OCI-LY1 (cell line): Measurements from ENCODE around the gene AHDC1.
"Not testable (repeated sequence)": the region's sequence is repeated elsewhere in the genome, so short reads cannot be mapped to it uniquely, and the experiment has no call there.

Experiments
- H2AFZ ChIP-seq: fragments of 200-600 bp; sonication (generic), shearing (Covaris generic); 2 replicates; pipeline ENCODE4 v1.6.0; 2014; ENCODE audit warnings: antibody characterized with exemption, mild to moderate bottlenecking, low read length
- H3F3A ChIP-seq: fragments of 200-600 bp; sonication (generic), shearing (Covaris generic); 2 replicates; pipeline ENCODE4 v1.6.0; 2014; ENCODE audit warnings: mild to moderate bottlenecking, antibody characterized with exemption, low read length, moderate library complexity; ENCODE audit not compliant: insufficient read depth
- H3K27ac ChIP-seq: fragments of 200-600 bp; sonication (generic); 2 replicates; pipeline ENCODE4 v1.5.1; 2014; ENCODE audit warnings: low read length, mixed run types, mild to moderate bottlenecking, low read depth; ENCODE audit not compliant: poor library complexity, severe bottlenecking
- H3K27me3 ChIP-seq: fragments of 200-600 bp; sonication (generic); 2 replicates; pipeline ENCODE4 v1.6.0; 2014; ENCODE audit warnings: antibody characterized with exemption, mild to moderate bottlenecking, low read length, moderate library complexity; ENCODE audit not compliant: insufficient read depth
- H3K36me3 ChIP-seq: fragments of 200-600 bp; sonication (generic); 2 replicates; pipeline ENCODE4 v1.6.1; 2014; ENCODE audit warnings: mild to moderate bottlenecking, antibody characterized with exemption, low read length, moderate library complexity, mixed read lengths; ENCODE audit not compliant: insufficient read depth
- H3K4me1 ChIP-seq: fragments of 200-600 bp; sonication (generic); 2 replicates; pipeline ENCODE4 v1.5.1; 2014; ENCODE audit warnings: mild to moderate bottlenecking, low read length, moderate library complexity; ENCODE audit not compliant: insufficient read depth, severe bottlenecking
- H3K4me2 ChIP-seq: fragments of 200-600 bp; sonication (generic), shearing (Covaris generic); 2 replicates; pipeline ENCODE4 v1.6.1; 2014; ENCODE audit warnings: low read length
- H3K4me3 ChIP-seq: fragments of 200-600 bp; sonication (generic); 2 replicates; pipeline ENCODE4 v1.5.1; 2014; ENCODE audit warnings: low read length, low read depth, mild to moderate bottlenecking, mixed read lengths; ENCODE audit not compliant: poor library complexity, severe bottlenecking
- H3K79me2 ChIP-seq: fragments of 200-600 bp; shearing (Covaris generic); 2 replicates; pipeline ENCODE4 v1.6.1; 2016; ENCODE audit warnings: mixed run types, low read length, mixed read lengths; ENCODE audit not compliant: insufficient read depth
- H3K9ac ChIP-seq: fragments of 200-600 bp; sonication (generic), shearing (Covaris generic); 2 replicates; pipeline ENCODE4 v1.6.1; 2014; ENCODE audit warnings: mild to moderate bottlenecking, low read length, mixed read lengths
- H3K9me2 ChIP-seq: fragments of 200-600 bp; sonication (generic), shearing (Covaris generic); 2 replicates; pipeline ENCODE4 v1.6.1; 2014; ENCODE audit warnings: low read depth, mild to moderate bottlenecking, low read length, mixed read lengths
- H3K9me3 ChIP-seq: fragments of 200-600 bp; shearing (Covaris generic); 2 replicates; pipeline ENCODE4 v1.6.1; 2014; ENCODE audit warnings: low read length, mixed read lengths
- H4K20me1 ChIP-seq: fragments of 200-600 bp; sonication (generic), shearing (Covaris generic); 2 replicates; pipeline ENCODE4 v1.6.0; 2016; ENCODE audit warnings: mild to moderate bottlenecking, low read length; ENCODE audit not compliant: insufficient read depth
- EZH2 ChIP-seq: fragments of 200-600 bp; sonication (generic), shearing (Covaris generic); IDR thresholded peaks from 2 replicates; pipeline ENCODE4 v1.8.0; 2017; ENCODE audit warnings: borderline replicate concordance, mixed run types, mild to moderate bottlenecking, antibody characterized with exemption, low read length, moderate library complexity, mixed read lengths
- TF ChIP-seq, protein P1 (sequence below): fragments of 200-600 bp; sonication (generic), shearing (Covaris generic); IDR thresholded peaks from 2 replicates; pipeline ENCODE4 v1.5.1; 2017; ENCODE audit warnings: mild to moderate bottlenecking, antibody characterized with exemption, low read length, moderate library complexity, mixed read lengths

AHDC1 gene

GRCh38 chr1:27628712-27629111, 24.8 kb upstream of the AHDC1 start:
- Histone ChIP-seq H3K36me3 (no peaks in the 10 kb centered on the region), H4K20me1 (no peaks in the 10 kb centered on the region), H3K79me2 (no peaks in the 10 kb centered on the region), H3K27ac (no peak overlapping the region), H3K4me3 (no peak overlapping the region), H2AFZ (no peak overlapping the region), H3K9ac (no peak overlapping the region), H3K27me3 (0 out of 2 replicates have a peak, but pooled peaks cover 3% of the 10 kb centered on the region), H3K4me2 (no peak overlapping the region), H3F3A (no peaks in the 10 kb centered on the region), H3K9me2 (no peaks in the 10 kb centered on the region), H3K4me1 (peaks cover 74% of the 10 kb centered on the region), H3K9me3 (no peaks in the 10 kb centered on the region)
- no peak for TF ChIP-seq EZH2
- TF ChIP-seq, protein P1, sequence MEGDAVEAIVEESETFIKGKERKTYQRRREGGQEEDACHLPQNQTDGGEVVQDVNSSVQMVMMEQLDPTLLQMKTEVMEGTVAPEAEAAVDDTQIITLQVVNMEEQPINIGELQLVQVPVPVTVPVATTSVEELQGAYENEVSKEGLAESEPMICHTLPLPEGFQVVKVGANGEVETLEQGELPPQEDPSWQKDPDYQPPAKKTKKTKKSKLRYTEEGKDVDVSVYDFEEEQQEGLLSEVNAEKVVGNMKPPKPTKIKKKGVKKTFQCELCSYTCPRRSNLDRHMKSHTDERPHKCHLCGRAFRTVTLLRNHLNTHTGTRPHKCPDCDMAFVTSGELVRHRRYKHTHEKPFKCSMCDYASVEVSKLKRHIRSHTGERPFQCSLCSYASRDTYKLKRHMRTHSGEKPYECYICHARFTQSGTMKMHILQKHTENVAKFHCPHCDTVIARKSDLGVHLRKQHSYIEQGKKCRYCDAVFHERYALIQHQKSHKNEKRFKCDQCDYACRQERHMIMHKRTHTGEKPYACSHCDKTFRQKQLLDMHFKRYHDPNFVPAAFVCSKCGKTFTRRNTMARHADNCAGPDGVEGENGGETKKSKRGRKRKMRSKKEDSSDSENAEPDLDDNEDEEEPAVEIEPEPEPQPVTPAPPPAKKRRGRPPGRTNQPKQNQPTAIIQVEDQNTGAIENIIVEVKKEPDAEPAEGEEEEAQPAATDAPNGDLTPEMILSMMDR: no peak

DNA sequence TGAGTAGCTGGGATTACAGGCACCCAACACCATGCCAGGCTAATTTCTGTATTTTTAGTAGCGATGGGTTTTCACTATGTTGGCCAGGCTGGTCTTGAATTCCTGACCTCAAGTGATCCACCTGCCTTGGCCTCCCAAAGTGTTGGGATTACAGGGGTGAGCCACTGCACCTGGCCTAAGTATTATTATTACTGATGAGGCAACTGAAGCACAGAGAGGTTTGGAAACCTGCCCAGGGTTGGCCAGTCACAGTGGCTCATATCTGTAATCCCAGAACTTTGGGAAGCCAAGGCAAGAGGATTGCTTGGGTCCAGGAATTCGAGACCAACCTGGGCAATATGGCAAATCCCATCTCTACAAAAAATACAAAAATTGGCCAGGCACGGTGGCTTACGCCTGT, 23.8 kb upstream of the AHDC1 start:
- not testable (repeated sequence) for H3K9ac ChIP-seq, H3K27me3 ChIP-seq, H3K9me2 ChIP-seq, H3K9me3 ChIP-seq, H2AFZ ChIP-seq, H3K4me2 ChIP-seq, H4K20me1 ChIP-seq, H3K79me2 ChIP-seq, H3K36me3 ChIP-seq, H3F3A ChIP-seq, H3K4me3 ChIP-seq, H3K27ac ChIP-seq
- peaks cover 70% of the 10 kb centered on the region for H3K4me1 ChIP-seq

- no peak overlapping the region for H3K9ac ChIP-seq
- H2AFZ ChIP-seq: no peak overlapping the region
Observed at GRCh38 chr1:27627061-27627460, 23.1 kb upstream of the AHDC1 start.

More at GRCh38 chr1:27627061-27627460, 23.1 kb upstream of the AHDC1 start:
- H3K4me3 ChIP-seq: no peak overlapping the region
- no peak overlapping the region for H3K4me2 ChIP-seq
- peaks cover 63% of the 10 kb centered on the region for H3K4me1 ChIP-seq
- H3F3A ChIP-seq: no peaks in the 10 kb centered on the region
- no peak overlapping the region for H3K27ac ChIP-seq
- H3K79me2 ChIP-seq: no peaks in the 10 kb centered on the region
- TF ChIP-seq, protein P1: no peak
- no peak for TF ChIP-seq EZH2
- H3K36me3 ChIP-seq: no peaks in the 10 kb centered on the region
- no peaks in the 10 kb centered on the region for H4K20me1 ChIP-seq
- H3K9me3 ChIP-seq: no peaks in the 10 kb centered on the region
- no peaks in the 10 kb centered on the region for H3K9me2 ChIP-seq
- H3K27me3 ChIP-seq: no peaks in the 10 kb centered on the region
